Nephron progenitor cell (in vitro differentiated cells): ENCODE data around the gene USP17L28.
"Not testable (repeated sequence)": the region's sequence is repeated elsewhere in the genome, so short reads cannot be mapped to it uniquely, and the experiment has no call there.

Source experiments
- DNase-seq: peaks from one replicate; pipeline ENCODE4 v3.0.0; 2021
- H3K27ac Mint-ChIP-seq: 2 replicates; pipeline ENCODE4 v1.8.0; 2021; ENCODE audit warnings: mild to moderate bottlenecking, moderate library complexity, mixed read lengths
- H3K27me3 Mint-ChIP-seq: 2 replicates; pipeline ENCODE4 v1.8.0; 2021; ENCODE audit warnings: mild to moderate bottlenecking, low read depth, mixed read lengths; ENCODE audit not compliant: poor library complexity
- H3K36me3 Mint-ChIP-seq: 2 replicates; pipeline ENCODE4 v1.8.0; 2021; ENCODE audit warnings: low read depth, mixed read lengths
- H3K4me1 Mint-ChIP-seq: 2 replicates; pipeline ENCODE4 v1.8.0; 2021; ENCODE audit warnings: mixed read lengths
- H3K4me3 Mint-ChIP-seq: 2 replicates; pipeline ENCODE4 v1.8.0; 2021; ENCODE audit warnings: mild to moderate bottlenecking, moderate library complexity, mixed read lengths
- H3K9me3 Mint-ChIP-seq: 2 replicates; pipeline ENCODE4 v1.8.0; 2021; ENCODE audit warnings: mild to moderate bottlenecking, moderate library complexity, mixed read lengths

USP17L28 gene, protein sequence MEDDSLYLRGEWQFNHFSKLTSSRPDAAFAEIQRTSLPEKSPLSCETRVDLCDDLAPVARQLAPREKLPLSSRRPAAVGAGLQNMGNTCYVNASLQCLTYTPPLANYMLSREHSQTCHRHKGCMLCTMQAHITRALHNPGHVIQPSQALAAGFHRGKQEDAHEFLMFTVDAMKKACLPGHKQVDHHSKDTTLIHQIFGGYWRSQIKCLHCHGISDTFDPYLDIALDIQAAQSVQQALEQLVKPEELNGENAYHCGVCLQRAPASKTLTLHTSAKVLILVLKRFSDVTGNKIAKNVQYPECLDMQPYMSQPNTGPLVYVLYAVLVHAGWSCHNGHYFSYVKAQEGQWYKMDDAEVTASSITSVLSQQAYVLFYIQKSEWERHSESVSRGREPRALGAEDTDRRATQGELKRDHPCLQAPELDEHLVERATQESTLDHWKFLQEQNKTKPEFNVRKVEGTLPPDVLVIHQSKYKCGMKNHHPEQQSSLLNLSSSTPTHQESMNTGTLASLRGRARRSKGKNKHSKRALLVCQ

DNA sequence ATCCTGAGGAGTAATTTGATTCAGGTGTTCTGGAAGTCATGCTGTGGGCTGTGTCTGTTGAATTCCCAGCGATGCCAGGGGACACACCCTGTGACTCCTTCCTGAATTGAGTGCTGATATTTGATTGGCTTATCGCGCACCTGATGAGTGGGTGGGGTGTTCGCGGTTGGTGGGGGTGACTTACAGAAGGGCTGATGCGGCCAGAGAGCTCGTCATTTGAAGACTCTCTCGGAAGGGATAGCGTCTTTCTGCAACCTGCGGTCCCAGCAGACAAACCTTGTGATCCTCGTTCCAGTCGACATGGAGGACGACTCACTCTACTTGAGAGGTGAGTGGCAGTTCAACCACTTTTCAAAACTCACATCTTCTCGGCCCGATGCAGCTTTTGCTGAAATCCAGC is at the start of gene USP17L28:
TSS of gene USP17L28 (plus strand) at position 301 of the 400 bp plus-strand sequence. CDS start at position 301, 0 bp downstream.
- not testable (repeated sequence) for H3K27me3 Mint-ChIP-seq, DNase-seq, H3K9me3 Mint-ChIP-seq, H3K4me3 Mint-ChIP-seq, H3K27ac Mint-ChIP-seq, H3K36me3 Mint-ChIP-seq, H3K4me1 Mint-ChIP-seq

DNA sequence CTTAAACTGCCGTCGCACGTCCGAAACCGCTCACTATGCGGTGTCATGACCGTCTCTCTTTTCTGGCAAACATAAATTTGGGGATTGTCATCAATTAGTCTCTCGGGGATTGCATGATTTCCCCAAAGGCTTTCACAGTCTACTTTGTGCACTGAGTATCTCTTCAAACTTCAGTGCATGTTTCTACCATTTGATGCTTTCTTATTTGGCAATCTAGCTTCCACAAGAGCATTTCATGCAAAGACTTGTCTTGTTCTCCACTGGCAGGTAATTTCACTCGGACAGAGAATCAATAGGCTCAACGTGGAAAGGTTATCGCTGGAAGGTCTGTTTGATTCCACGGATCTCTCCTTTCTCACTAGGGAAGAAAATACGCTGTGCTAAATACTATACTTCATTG is 24.5 kb upstream of the USP17L28 start:
- H3K36me3 Mint-ChIP-seq, H3K27me3 Mint-ChIP-seq, H3K4me1 Mint-ChIP-seq, DNase-seq, H3K4me3 Mint-ChIP-seq, H3K27ac Mint-ChIP-seq, H3K9me3 Mint-ChIP-seq: not testable (repeated sequence)

DNA sequence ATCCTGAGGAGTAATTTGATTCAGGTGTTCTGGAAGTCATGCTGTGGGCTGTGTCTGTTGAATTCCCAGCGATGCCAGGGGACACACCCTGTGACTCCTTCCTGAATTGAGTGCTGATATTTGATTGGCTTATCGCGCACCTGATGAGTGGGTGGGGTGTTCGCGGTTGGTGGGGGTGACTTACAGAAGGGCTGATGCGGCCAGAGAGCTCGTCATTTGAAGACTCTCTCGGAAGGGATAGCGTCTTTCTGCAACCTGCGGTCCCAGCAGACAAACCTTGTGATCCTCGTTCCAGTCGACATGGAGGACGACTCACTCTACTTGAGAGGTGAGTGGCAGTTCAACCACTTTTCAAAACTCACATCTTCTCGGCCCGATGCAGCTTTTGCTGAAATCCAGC is 23.8 kb upstream of the USP17L28 start, which contains the start of gene USP17L24:
TSS of gene USP17L24 (plus strand) at position 301 of the 400 bp plus-strand sequence. CDS start at position 301, 0 bp downstream.
- not testable (repeated sequence) for H3K36me3 Mint-ChIP-seq, H3K27me3 Mint-ChIP-seq, H3K9me3 Mint-ChIP-seq, H3K4me3 Mint-ChIP-seq, DNase-seq, H3K27ac Mint-ChIP-seq, H3K4me1 Mint-ChIP-seq

DNA sequence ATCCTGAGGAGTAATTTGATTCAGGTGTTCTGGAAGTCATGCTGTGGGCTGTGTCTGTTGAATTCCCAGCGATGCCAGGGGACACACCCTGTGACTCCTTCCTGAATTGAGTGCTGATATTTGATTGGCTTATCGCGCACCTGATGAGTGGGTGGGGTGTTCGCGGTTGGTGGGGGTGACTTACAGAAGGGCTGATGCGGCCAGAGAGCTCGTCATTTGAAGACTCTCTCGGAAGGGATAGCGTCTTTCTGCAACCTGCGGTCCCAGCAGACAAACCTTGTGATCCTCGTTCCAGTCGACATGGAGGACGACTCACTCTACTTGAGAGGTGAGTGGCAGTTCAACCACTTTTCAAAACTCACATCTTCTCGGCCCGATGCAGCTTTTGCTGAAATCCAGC is 19.1 kb upstream of the USP17L28 start, which contains the start of gene USP17L25:
TSS of gene USP17L25 (plus strand) at position 301 of the 400 bp plus-strand sequence. CDS start at position 301, 0 bp downstream.
- not testable (repeated sequence) for H3K27me3 Mint-ChIP-seq, H3K4me3 Mint-ChIP-seq, H3K4me1 Mint-ChIP-seq, H3K27ac Mint-ChIP-seq, H3K36me3 Mint-ChIP-seq, DNase-seq, H3K9me3 Mint-ChIP-seq

DNA sequence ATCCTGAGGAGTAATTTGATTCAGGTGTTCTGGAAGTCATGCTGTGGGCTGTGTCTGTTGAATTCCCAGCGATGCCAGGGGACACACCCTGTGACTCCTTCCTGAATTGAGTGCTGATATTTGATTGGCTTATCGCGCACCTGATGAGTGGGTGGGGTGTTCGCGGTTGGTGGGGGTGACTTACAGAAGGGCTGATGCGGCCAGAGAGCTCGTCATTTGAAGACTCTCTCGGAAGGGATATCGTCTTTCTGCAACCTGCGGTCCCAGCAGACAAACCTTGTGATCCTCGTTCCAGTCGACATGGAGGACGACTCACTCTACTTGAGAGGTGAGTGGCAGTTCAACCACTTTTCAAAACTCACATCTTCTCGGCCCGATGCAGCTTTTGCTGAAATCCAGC is 14.3 kb upstream of the USP17L28 start, which contains the start of gene USP17L26:
TSS of gene USP17L26 (plus strand) at position 301 of the 400 bp plus-strand sequence. CDS start at position 301, 0 bp downstream.
- H3K4me3 Mint-ChIP-seq, H3K9me3 Mint-ChIP-seq, H3K4me1 Mint-ChIP-seq, H3K27ac Mint-ChIP-seq, H3K27me3 Mint-ChIP-seq, H3K36me3 Mint-ChIP-seq, DNase-seq: not testable (repeated sequence)

DNA sequence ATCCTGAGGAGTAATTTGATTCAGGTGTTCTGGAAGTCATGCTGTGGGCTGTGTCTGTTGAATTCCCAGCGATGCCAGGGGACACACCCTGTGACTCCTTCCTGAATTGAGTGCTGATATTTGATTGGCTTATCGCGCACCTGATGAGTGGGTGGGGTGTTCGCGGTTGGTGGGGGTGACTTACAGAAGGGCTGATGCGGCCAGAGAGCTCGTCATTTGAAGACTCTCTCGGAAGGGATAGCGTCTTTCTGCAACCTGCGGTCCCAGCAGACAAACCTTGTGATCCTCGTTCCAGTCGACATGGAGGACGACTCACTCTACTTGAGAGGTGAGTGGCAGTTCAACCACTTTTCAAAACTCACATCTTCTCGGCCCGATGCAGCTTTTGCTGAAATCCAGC is 9.6 kb upstream of the USP17L28 start, which contains the start of gene USP17L5:
TSS of gene USP17L5 (plus strand) at position 301 of the 400 bp plus-strand sequence. CDS start at position 301, 0 bp downstream.
- DNase-seq, H3K27me3 Mint-ChIP-seq, H3K27ac Mint-ChIP-seq, H3K4me3 Mint-ChIP-seq, H3K4me1 Mint-ChIP-seq, H3K36me3 Mint-ChIP-seq, H3K9me3 Mint-ChIP-seq: not testable (repeated sequence)

DNA sequence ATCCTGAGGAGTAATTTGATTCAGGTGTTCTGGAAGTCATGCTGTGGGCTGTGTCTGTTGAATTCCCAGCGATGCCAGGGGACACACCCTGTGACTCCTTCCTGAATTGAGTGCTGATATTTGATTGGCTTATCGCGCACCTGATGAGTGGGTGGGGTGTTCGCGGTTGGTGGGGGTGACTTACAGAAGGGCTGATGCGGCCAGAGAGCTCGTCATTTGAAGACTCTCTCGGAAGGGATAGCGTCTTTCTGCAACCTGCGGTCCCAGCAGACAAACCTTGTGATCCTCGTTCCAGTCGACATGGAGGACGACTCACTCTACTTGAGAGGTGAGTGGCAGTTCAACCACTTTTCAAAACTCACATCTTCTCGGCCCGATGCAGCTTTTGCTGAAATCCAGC is 4.8 kb upstream of the USP17L28 start, which contains the start of gene USP17L27:
TSS of gene USP17L27 (plus strand) at position 301 of the 400 bp plus-strand sequence. CDS start at position 301, 0 bp downstream.
- H3K9me3 Mint-ChIP-seq, H3K27ac Mint-ChIP-seq, H3K4me1 Mint-ChIP-seq, DNase-seq, H3K27me3 Mint-ChIP-seq, H3K36me3 Mint-ChIP-seq, H3K4me3 Mint-ChIP-seq: not testable (repeated sequence)

DNA sequence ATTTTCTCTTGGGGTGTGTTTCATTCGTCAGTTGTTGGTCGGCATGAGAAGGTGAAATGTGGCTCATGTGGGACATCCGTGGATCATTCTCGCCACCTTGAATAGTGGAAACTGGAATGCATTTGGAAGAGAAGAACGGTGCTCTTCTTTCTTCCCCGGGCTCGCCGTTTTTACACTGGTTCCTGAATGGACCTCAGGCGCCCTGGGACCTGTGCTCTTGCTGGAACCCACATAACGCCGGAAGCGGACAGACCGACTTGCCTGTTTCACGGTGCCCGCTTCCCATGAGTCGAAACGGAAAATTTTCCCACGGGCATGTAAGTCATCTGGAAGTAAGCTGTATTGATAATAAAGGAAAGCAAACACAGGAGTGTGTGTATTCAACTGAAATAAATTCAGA is 2.2 kb downstream of the USP17L28 start:
- H3K36me3 Mint-ChIP-seq, H3K9me3 Mint-ChIP-seq, H3K4me3 Mint-ChIP-seq, H3K4me1 Mint-ChIP-seq, H3K27me3 Mint-ChIP-seq, H3K27ac Mint-ChIP-seq, DNase-seq: not testable (repeated sequence)

DNA sequence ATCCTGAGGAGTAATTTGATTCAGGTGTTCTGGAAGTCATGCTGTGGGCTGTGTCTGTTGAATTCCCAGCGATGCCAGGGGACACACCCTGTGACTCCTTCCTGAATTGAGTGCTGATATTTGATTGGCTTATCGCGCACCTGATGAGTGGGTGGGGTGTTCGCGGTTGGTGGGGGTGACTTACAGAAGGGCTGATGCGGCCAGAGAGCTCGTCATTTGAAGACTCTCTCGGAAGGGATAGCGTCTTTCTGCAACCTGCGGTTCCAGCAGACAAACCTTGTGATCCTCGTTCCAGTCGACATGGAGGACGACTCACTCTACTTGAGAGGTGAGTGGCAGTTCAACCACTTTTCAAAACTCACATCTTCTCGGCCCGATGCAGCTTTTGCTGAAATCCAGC is 4.6 kb downstream of the USP17L28 start, which contains the start of gene USP17L29:
TSS of gene USP17L29 (plus strand) at position 301 of the 400 bp plus-strand sequence. CDS start at position 301, 0 bp downstream.
- not testable (repeated sequence) for DNase-seq, H3K27me3 Mint-ChIP-seq, H3K27ac Mint-ChIP-seq, H3K9me3 Mint-ChIP-seq, H3K4me3 Mint-ChIP-seq, H3K36me3 Mint-ChIP-seq, H3K4me1 Mint-ChIP-seq

DNA sequence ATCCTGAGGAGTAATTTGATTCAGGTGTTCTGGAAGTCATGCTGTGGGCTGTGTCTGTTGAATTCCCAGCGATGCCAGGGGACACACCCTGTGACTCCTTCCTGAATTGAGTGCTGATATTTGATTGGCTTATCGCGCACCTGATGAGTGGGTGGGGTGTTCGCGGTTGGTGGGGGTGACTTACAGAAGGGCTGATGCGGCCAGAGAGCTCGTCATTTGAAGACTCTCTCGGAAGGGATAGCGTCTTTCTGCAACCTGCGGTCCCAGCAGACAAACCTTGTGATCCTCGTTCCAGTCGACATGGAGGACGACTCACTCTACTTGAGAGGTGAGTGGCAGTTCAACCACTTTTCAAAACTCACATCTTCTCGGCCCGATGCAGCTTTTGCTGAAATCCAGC is 14.1 kb downstream of the USP17L28 start, which contains the start of gene USP17L30:
TSS of gene USP17L30 (plus strand) at position 301 of the 400 bp plus-strand sequence. CDS start at position 301, 0 bp downstream.
- not testable (repeated sequence) for H3K4me3 Mint-ChIP-seq, H3K27me3 Mint-ChIP-seq, H3K9me3 Mint-ChIP-seq, DNase-seq, H3K4me1 Mint-ChIP-seq, H3K27ac Mint-ChIP-seq, H3K36me3 Mint-ChIP-seq

DNA sequence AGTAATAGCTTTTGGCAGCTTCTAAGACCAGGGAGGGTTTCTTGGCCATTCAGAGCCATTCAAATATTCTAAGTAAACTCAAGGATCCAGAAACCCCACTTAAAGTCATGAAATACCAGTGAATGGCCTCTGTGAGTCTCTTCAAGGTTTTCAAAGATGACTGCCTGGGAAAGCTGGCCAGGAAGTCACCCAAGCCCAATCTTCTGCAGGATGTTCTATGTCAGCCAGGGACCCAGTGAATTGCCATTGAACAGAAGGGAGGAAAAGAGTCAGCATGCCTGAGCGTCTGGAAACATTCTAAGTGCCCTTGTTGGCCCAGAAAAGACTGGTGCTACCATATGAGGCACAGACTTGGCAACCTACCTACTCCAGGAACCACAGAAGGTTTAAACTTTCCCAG is 31.2 kb downstream of the USP17L28 start:
- H3K27me3 Mint-ChIP-seq, DNase-seq, H3K4me1 Mint-ChIP-seq, H3K36me3 Mint-ChIP-seq, H3K27ac Mint-ChIP-seq: not testable (repeated sequence)
- Mint-ChIP-seq H3K9me3 (peaks cover 24% of the 10 kb centered on the region), H3K4me3 (peak overlapping the region; percentile 49)
